GM19351 (cell line): ENCODE data around the gene SLC22A3.
"Not testable (repeated sequence)": the region's sequence is repeated elsewhere in the genome, so short reads cannot be mapped to it uniquely, and the experiment has no call there.

ENCODE experiments used
- ATAC-seq: cut with Tn5 transposase; IDR thresholded peaks from one replicate; pipeline ENCODE4 v1.9.1; 2021; ENCODE audit warnings: mild to moderate bottlenecking, moderate library complexity; ENCODE audit not compliant: unreplicated experiment

The SLC22A3 gene

DNA sequence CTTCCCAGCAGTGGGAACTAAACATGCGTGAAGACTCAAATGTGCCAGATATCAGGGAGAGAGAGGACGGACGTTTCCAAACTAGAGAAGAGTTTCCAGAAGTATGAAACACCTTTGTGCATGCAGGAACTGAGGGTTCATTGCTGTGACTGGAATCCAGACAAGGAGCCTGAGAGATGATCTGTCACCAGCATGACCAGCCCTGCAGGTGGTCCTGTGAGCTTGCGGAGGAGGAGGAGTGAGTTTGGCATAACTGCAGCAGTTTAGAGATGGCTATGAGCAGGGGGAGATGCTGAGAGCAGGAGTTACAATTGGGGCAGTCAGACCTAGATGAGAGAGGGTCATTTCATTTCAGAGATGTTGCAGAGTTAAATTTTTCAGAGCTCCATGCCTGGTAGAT lies 89.6 kb downstream of the SLC22A3 start:
- no peak for ATAC-seq

DNA sequence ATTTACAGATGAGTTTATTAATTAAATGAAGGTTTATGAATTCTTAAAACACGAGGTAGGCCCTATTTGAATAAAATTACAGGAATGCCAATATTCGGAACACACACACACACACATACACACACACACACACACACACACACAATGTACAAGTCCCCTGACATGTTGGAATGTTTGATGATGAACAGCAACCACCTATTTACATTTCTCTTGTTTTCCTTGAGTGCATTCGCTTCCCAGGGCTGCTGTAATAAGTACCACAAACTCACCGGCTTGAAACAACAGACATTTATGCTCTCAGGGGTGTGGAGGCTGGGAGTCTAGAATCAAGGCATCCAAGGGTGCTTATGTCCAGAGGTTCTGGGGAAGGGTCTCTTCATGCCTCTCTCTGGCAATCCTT lies 90.3 kb downstream of the SLC22A3 start:
- ATAC-seq = no peak

DNA sequence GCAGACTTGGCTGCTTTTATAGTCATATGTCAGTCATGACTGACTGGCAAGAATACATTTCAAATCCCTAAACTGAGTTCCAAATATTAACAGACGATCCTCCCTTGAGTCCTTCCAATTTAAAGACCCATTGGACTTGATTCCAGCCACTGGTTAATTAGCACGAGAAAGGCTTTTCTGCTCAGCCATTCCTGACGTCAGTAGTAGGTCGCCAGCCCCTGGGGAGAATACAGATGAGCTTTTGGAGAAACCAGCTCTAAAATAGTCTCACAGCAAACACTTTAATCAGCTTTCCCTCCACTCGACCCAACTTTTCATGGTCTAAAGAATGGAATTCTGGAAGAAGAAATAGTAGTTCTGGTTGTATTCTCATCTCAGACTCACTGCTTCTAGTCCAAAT lies 91.6 kb downstream of the SLC22A3 start:
- no peak for ATAC-seq

DNA sequence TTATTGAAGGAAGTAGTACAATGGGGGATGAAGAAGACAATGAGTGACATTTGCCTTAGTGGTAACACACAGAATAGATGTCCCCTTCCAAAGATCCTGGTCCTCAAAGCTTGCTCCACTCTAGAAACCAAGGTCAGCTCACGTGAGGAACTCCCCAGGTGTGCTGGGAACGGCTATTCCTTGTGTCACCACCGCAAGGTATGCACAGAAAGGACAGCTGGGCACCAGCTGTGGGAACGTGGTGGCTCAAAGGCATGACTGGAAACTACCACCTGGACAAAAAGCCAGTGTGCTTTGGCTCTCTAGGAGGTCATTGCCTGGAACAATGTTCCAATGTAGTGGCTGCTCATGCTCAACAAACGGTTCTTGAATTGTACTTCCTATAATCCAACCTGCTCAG lies 94.0 kb downstream of the SLC22A3 start:
- ATAC-seq = no peak

DNA sequence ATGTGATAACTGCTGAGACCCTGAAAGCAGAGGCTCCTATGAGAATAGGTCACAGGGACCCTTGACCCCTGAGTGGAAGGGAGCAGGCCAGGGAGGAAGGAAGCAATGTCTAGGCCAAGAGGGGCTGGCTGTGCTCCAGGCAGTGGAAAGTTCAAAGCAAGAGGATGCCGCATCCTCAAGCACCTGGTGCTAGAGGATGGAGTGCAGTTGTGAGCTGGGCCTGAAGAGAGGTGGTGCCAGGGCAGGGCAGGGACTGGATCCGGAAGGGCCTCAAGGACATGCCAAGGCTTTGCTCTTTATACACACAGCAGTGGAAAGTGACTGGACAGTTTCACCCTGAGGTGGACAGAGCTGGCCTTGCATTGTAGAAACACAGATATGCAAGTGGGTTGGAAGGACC lies 97.0 kb downstream of the SLC22A3 start:
- no peak for ATAC-seq

DNA sequence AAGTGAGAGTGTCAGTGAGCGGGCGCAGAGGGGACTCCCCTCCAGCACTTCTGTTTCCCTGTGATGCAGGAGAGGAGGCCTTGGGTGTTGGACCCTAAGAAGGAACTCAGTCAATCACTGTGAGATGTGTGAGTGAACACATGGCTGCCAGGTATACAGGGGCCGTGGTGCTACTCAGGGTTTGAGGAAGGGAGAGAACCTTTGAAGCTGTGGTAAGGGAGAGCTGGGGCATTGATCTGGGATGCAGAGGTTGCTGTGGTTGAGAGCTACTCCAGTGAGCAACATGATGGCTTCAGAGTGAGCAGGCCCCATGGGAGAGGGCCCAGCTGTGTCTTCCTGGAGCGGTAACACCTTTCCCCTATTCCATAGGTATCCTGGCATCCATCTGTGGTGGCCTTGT lies 99.2 kb downstream of the SLC22A3 start:
- no peak for ATAC-seq

DNA sequence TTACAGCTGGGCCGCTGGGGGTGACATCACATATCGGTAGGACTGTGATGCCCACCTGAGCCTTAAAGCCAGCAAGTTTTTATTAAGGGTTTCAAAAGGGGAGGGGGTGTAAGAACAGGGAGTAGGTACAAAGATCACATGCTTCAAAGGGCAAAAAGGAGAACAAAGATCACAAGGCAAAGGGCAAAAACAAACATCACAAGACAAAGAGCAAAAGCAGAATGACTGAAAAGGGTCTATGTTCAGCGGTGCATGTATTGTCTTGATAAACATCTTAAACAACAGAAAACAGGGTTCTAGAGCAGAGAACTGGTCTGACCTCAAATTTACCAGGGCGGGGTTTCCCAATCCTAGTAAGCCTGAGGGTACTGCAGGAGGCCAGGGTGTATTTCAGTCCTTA lies 101.6 kb downstream of the SLC22A3 start:
- not testable (repeated sequence) for ATAC-seq

DNA sequence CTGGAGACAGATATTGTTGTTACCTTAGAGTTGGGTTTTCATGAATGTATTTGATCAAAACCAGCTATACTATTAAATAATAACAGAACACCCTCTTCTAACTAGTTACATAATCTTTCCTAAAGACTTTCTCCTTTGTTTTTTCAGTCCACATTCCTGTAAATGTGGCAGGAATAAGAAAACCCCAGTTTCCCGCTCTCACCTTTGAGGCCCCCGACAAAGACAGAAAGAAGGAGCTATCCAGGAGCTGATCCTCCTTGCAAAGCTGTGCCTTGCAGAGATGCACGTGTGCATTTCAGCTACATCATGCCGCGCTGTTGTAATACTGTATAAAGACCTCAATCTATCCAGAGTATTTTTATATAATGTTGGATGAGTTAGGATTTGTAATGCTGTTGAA lies 102.7 kb downstream of the SLC22A3 start:
- no peak for ATAC-seq

DNA sequence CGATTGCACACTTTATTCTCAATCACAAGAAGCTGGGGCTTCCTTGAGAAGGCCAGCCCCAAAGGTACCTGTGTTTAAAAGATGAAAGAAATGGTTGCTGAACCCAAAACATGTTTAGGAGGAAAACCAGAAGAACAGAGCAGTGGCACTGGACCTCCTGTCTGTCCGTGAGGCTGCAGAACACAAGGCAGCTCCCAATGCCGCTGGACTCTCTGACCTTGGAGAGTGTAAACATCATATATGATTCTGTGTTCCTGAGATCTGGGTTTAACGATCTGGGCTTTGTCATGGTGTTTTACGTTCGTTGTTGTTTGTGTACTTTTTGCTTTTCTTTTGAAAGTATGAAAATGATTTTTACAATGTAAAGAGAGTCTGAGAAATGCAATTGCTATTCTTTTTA lies 106.1 kb downstream of the SLC22A3 start:
- no peak for ATAC-seq

DNA sequence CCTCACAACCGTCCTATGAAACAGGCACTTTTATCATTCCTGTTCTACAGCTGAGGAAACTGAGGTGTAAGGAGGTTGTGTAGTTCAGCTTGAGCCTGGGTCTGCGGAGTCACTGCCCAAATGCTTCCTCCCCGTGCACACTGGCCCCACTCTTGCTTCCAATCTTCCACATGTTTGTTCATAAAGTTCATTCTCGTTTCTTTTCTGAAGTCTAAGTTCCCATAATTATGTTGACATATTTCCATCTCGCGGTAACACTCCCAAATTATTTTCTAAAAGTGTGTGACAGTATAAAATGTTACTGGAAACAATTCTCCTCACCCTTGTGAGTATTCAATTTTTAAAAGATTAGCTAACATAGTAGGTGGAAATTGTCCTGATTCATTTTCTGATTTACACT lies 106.9 kb downstream of the SLC22A3 start:
- ATAC-seq = no peak

DNA sequence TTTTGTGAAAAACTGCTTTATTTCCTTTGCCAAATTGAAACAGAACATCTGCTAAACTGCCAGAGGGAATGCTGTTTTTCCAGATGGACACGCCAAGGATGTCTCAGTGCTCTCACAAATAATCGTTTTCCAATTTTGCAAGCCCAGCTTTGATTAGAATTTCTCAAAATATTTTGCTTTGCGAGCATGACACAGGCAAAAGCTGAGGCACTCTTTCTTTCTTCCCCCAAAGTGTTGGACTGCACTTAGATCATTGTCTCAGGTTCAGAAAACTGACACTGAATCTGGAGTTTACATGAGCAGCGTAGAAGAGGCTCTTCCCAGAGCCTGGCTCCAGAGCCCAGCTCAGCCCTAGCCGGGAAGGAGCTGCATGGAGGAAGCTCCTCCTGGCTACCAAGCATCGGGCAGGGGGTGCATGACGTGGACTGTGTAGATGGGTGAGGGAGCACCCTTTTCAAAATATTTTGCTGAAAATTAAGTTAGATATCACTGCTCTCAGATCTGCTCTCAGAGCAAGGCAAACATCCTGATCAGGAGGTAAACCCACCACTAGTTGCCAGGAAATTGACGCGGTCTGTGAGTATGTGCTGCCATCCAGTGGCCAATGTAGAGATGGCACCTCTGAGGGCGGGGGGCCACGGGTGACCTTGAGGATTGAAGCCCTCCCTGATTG lies 107.5 kb downstream of the SLC22A3 start:
- ATAC-seq = peak; percentile 77

DNA sequence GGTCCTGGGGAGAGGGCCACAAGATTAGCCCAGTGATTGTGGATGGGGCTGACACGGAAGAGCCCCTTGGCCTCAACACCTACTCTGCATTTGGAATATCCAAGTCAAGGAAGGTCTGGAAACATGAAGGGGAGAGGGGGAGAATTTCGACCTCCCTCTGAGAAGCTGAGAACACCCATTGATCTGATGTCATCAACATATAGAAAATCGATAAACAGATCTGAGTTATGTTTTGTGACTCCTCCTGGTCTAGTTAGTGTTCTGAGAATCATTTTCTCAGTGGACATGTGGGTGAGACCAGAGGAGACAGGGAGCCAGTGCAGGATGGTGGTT lies 108.0 kb downstream of the SLC22A3 start:
- no peak for ATAC-seq

DNA sequence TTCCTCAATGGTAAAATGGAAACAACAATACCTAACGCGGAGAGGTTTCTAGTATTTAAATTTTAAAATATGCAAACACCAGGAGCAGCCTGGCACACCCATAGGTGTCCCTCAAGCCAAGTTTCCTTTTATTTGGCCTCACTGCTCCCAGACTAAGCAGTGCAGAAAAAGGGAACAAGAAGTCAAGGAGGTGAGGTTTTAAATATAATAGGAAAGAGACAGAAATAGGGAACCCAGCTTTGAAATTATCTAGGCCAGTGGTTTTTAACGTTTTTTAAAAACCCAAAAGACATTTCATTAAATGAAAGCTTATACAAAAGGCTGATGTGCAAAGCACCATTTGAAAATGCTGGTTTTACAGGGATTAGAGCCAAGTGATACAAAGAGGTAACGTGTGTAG lies 109.6 kb downstream of the SLC22A3 start:
- no peak for ATAC-seq

DNA sequence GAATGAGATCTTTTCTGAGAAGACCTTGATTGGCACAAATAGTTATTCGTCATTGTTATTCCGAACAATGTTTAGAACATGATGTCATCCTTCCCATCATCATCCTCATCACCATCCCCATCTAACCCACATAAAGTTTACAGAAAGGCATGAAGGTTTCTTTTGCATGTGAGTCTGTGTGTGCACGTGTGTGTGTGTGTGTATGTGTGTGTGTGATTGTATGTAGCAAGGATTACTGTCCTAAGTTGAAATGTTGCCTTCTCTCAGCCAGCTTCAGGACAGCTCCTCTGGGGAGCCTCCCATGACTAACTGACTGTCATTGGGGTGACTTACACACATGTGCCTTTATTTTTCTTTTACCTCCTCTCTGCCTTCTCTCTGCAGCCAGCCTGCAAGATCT lies 113.5 kb downstream of the SLC22A3 start:
- ATAC-seq = no peak

DNA sequence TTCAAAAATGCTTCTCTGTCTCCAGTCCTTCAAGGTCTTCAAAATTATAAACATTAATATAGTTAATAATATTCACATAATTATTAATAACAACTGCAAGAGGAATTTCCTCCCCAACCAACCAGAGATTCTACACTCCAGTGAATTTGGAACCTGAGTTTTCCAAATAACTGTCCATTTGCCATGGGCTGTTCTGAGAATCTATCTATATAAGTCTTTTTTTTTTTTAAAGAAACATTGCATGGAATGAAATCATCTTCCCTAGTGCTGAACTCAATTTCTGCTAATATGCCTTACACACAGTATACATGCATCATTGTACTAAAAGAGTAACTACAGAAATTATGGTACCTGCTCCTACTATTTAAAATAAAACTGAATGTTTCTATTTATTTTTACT lies 113.9 kb downstream of the SLC22A3 start:
- peak; percentile 19 for ATAC-seq

DNA sequence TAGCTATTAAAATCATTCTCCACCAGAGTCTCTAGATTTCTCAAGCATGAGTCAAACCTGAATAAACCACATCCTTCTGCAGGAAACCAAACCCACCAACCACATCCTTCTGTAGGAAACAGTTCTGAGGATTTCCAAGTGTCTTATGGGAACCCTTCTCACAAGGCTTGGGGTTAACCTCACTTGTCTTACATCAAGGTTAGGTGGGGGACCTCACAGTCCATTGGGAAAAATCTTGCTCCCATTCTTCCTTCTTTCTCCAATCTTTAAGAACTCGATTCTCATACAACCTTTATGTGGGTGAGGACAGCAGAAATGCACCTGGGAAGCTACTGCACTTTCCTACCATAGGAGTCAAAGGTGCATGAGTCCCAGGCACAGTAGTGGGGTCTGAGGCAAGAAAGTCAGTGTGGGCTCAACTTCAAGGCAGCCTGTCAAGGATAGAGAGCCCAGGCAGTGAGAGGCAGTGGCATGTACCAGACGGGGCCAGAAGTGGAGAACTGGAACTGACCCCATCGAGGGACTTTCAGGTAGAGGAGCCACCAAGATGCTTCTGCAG lies 114.5 kb downstream of the SLC22A3 start:
- peak; percentile 93 for ATAC-seq

DNA sequence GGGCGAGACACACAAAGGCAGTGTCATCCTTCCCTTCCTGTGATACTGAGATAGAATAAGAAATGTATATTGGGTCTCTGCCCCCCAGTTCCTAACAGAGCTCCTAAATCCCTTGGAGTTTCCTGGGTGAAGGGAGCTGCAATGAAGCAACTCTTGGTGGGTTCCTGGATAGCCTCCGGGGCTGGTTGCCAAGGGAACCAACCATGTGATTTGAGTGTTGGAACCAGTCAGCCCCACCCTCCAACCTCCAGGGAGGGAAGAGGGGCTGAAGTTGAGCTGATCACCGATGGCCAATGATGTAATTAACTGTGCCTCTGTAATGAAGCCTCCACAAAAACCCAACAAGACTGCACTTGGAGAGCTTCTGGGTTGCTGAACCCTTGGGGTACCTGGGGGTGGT lies 116.6 kb downstream of the SLC22A3 start:
- no peak for ATAC-seq

DNA sequence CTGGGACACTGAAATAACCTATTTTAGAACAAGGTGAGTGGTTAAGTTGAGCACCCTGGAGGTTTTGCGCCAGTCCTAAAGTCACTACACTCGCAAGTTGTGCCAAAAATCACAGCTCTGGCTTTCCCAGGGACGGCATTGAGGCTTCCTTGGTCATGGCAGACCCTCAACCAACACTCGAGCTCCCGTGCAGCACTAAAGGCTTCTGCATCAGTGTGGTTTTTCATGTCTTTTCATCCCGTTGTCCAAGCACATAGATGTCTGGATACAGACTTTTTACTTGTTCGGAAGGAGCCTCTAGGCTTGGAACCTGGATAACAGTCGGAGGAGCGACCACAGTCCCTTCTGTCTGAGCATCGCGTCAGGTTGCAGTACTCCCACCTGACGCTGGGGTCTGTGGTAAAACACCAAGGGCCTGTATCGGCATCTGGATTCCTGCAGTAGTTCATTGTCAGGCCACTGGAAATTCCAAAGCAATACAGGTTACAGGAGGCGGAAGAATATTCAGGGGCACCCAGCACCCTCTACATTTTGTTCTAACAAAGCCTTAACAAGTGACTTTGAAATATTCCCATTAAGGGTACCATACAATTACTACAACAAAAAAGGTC lies 119.2 kb downstream of the SLC22A3 start:
- not testable (repeated sequence) for ATAC-seq

DNA sequence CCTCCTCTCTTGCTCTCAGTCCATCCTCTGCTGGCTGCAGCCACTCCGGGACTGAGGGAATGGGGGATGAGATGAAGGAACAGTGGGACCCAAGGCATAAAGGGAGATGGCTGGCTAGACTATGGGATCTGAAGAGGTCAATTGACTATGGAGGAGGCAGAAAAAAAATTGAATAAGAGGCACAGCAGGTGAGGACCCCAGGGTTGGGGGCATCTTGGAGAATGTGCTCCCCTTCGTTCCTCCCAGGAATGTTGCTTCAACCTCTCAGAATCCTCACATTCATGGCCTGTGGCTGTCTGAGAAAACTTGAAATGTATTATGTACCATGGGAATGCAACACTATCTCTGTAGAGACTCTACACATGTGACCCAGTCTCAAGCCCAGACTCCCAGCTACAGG lies 121.0 kb downstream of the SLC22A3 start:
- ATAC-seq = no peak

DNA sequence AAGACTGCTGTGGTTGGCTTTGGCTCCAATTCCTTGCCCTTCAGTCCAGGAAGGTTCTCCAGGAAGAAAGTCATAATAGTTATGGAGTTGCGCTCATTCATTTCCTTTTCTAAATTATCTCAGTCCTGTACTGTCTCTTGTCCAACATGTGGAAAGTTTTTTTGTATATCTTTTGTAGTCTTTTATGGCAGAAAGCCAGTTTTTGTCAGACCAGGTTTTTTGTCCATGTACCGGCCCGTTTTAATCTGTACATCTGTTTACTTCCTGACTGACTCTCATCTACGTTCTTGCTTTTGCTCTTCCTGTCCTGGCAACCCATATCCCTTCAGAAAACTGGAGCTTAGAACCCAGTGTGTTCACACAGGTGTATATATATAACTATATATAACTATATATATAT lies 127.9 kb downstream of the SLC22A3 start:
- ATAC-seq = not testable (repeated sequence)

DNA sequence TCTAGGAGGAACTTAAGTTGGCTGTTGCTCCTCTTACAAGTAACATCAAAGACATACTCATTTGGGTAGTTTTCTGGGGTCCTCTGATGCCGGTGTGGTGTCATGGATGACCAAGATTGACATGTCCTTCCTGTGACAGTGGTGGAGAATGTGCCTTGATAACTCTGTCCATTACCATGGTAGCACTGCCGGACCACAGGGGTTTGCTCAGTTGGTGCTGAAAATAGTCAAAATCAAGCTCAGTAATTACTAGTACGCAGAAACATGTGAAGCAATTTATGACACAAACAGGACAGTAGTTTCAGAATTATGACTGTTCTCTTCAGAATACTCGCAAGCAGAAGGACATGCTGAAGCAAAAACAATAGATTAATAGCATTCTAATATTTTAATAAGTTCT lies 128.9 kb downstream of the SLC22A3 start:
- not testable (repeated sequence) for ATAC-seq

DNA sequence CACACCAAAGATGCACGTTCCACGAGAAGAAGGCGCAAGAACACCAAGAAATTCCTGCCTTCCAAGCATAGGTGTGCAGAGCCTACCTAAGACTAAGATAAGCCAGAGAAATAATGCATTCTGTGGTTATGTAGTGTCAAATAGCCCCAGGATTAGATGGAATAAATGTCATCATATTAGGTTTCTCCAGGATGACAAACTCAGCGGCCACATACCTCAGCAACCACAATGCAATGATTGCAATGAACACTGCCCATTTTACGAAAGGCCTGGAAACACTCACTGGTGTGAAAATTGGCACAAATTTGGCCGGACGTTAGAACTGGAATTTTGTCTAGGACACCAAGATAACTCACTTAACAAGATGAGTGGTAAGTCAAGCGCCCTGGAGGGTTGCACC lies 129.7 kb downstream of the SLC22A3 start:
- ATAC-seq = no peak

DNA sequence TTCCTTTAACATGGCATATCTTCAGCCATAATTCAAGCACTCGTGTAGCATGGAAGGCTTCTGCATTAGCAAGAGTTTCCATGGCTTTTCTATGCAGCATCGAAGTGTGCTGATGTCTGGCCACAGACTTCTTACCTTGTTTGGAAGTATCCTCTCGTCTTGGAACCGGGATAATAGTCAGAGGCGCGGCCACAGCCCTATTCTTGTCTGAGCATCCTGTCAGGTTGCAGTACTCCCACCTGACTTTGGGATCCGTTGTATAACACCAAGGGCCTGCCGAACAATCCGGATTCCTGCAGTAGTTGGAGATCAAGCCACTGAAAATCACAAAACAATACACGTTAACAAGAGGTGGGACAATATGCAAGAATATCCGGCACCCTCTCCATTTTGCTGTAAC lies 138.9 kb downstream of the SLC22A3 start:
- ATAC-seq = no peak
